Astrocyte (in vitro differentiated cells and primary cell): ENCODE measurements around the gene EPS8. TPM values are rescaled to one million over a fixed set of nuclear protein-coding genes. Genes with fewer than 3 reads are reported as not detected.

Source experiments
- DNase-seq: peaks from one replicate; pipeline ENCODE4 v3.0.0-alpha.2; 2010; ENCODE audit warnings: low read depth
- FAIRE-seq: peaks from 2 replicates; lab custom pipeline; 2011; peaks lifted over from hg19 to GRCh38; lab: Jason Lieb, UNC
- H2AFZ ChIP-seq: 2 replicates; pipeline ENCODE4 v1.6.0; 2012; ENCODE audit warnings: low read depth, low read length, inconsistent platforms
- H3K27ac ChIP-seq: 2 replicates; pipeline ENCODE4 v1.5.1; 2011; ENCODE audit warnings: low read depth, low read length, inconsistent platforms
- H3K27me3 ChIP-seq: 2 replicates; pipeline ENCODE4 v1.6.0; 2011; ENCODE audit warnings: low read length, inconsistent platforms; ENCODE audit not compliant: insufficient read depth
- H3K36me3 ChIP-seq: 2 replicates; pipeline ENCODE4 v1.5.1; 2011; ENCODE audit warnings: low read length, inconsistent platforms; ENCODE audit not compliant: insufficient read depth
- H3K4me1 ChIP-seq: 2 replicates; pipeline ENCODE4 v1.5.1; 2011; ENCODE audit warnings: low read length, inconsistent platforms; ENCODE audit not compliant: insufficient read depth
- H3K4me2 ChIP-seq: 2 replicates; pipeline ENCODE4 v1.6.0; 2012; ENCODE audit warnings: low read length, inconsistent platforms
- H3K4me3 ChIP-seq: 2 replicates; pipeline ENCODE4 v1.5.1; 2011; ENCODE audit warnings: low read depth, mild to moderate bottlenecking, low read length, inconsistent platforms; ENCODE audit not compliant: insufficient read depth
- H3K79me2 ChIP-seq: 2 replicates; pipeline ENCODE4 v1.6.0; 2012; ENCODE audit warnings: mild to moderate bottlenecking, low read length, inconsistent platforms; ENCODE audit not compliant: insufficient read depth
- H3K9ac ChIP-seq: 2 replicates; pipeline ENCODE4 v1.6.0; 2012; ENCODE audit warnings: mild to moderate bottlenecking, low read length, inconsistent platforms
- H3K9me3 ChIP-seq: 2 replicates; pipeline ENCODE4 v1.5.1; 2012; ENCODE audit warnings: low read depth, mild to moderate bottlenecking, low read length, inconsistent platforms; ENCODE audit not compliant: insufficient read depth
- H4K20me1 ChIP-seq: 2 replicates; pipeline ENCODE4 v1.6.0; 2012; ENCODE audit warnings: low read length, inconsistent platforms; ENCODE audit not compliant: insufficient read depth
- H3K27ac Mint-ChIP-seq: one replicate; pipeline ENCODE4 v1.8.0; 2021; ENCODE audit warnings: mild to moderate bottlenecking, mixed read lengths; ENCODE audit not compliant: unreplicated experiment
- H3K27me3 Mint-ChIP-seq: one replicate; pipeline ENCODE4 v1.8.0; 2021; ENCODE audit warnings: low read depth, mixed read lengths; ENCODE audit not compliant: unreplicated experiment
- H3K36me3 Mint-ChIP-seq: one replicate; pipeline ENCODE4 v1.8.0; 2021; ENCODE audit warnings: low read depth, mixed read lengths; ENCODE audit not compliant: unreplicated experiment
- H3K4me1 Mint-ChIP-seq: one replicate; pipeline ENCODE4 v1.8.0; 2021; ENCODE audit warnings: low read depth, mixed read lengths; ENCODE audit not compliant: unreplicated experiment
- H3K4me3 Mint-ChIP-seq: one replicate; pipeline ENCODE4 v1.8.0; 2021; ENCODE audit warnings: mild to moderate bottlenecking, moderate library complexity, mixed read lengths; ENCODE audit not compliant: unreplicated experiment
- H3K9me3 Mint-ChIP-seq: one replicate; pipeline ENCODE4 v1.8.0; 2021; ENCODE audit warnings: mild to moderate bottlenecking, mixed read lengths; ENCODE audit not compliant: unreplicated experiment
- EZH2 ChIP-seq: IDR thresholded peaks from 2 replicates; pipeline ENCODE4 v1.6.1; 2012; ENCODE audit warnings: mild to moderate bottlenecking, low read length, inconsistent platforms; ENCODE audit not compliant: insufficient read depth
- total RNA-seq: library from RNA; stranded (reverse); gene quantifications from 2 replicates; pipeline ENCODE4 v1.2.1, GENCODE V29; 2021
- TF ChIP-seq, protein P1 (sequence below): IDR thresholded peaks from 2 replicates; pipeline ENCODE4 v1.5.1; 2011; ENCODE audit warnings: low read depth, mild to moderate bottlenecking, inconsistent platforms, low read length, moderate library complexity; ENCODE audit not compliant: insufficient read depth

The EPS8 gene
- total RNA-seq, 1 donor from 2014 or later = 31.8 TPM

DNA sequence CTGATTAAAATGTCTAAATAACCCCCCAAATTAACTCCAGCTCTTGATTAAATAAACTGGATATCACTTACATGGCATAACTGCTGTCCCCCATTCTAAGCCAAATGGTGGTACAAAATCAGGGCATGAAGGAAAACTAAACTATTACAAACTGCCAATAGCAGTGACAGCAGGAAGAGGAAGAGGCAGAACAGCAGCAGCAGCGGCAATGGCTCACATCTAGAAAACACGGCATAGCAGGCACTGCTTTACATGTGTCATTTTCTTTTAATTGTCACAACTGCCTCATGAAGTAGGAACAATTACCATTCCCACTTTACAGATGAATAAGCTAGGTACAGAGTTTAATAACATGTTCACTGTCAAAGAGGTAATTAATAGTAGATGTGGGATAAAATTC lies 92.0 kb downstream of the EPS8 start:
- DNase-seq (no peak), FAIRE-seq (no peak)
- Histone ChIP-seq H2AFZ (no peak overlapping the region), H3K36me3 (no peaks in the 10 kb centered on the region), H3K79me2 (peaks cover 68% of the 10 kb centered on the region), H4K20me1 (no peaks in the 10 kb centered on the region), H3K4me1 (peaks cover 43% of the 10 kb centered on the region), H3K9me3 (no peaks in the 10 kb centered on the region), H3K27ac (no peak overlapping the region), H3K4me3 (no peak overlapping the region), H3K4me2 (no peak overlapping the region), H3K9ac (no peak overlapping the region), H3K27me3 (no peaks in the 10 kb centered on the region)
- Mint-ChIP-seq H3K9me3 (no peaks in the 10 kb centered on the region), H3K27ac (no peak overlapping the region), H3K36me3 (no peaks in the 10 kb centered on the region), H3K4me1 (peaks cover 46% of the 10 kb centered on the region), H3K27me3 (no peaks in the 10 kb centered on the region), H3K4me3 (no peak overlapping the region)
- TF ChIP-seq EZH2 = no peak
- TF ChIP-seq, protein P1, sequence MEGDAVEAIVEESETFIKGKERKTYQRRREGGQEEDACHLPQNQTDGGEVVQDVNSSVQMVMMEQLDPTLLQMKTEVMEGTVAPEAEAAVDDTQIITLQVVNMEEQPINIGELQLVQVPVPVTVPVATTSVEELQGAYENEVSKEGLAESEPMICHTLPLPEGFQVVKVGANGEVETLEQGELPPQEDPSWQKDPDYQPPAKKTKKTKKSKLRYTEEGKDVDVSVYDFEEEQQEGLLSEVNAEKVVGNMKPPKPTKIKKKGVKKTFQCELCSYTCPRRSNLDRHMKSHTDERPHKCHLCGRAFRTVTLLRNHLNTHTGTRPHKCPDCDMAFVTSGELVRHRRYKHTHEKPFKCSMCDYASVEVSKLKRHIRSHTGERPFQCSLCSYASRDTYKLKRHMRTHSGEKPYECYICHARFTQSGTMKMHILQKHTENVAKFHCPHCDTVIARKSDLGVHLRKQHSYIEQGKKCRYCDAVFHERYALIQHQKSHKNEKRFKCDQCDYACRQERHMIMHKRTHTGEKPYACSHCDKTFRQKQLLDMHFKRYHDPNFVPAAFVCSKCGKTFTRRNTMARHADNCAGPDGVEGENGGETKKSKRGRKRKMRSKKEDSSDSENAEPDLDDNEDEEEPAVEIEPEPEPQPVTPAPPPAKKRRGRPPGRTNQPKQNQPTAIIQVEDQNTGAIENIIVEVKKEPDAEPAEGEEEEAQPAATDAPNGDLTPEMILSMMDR = no peak

DNA sequence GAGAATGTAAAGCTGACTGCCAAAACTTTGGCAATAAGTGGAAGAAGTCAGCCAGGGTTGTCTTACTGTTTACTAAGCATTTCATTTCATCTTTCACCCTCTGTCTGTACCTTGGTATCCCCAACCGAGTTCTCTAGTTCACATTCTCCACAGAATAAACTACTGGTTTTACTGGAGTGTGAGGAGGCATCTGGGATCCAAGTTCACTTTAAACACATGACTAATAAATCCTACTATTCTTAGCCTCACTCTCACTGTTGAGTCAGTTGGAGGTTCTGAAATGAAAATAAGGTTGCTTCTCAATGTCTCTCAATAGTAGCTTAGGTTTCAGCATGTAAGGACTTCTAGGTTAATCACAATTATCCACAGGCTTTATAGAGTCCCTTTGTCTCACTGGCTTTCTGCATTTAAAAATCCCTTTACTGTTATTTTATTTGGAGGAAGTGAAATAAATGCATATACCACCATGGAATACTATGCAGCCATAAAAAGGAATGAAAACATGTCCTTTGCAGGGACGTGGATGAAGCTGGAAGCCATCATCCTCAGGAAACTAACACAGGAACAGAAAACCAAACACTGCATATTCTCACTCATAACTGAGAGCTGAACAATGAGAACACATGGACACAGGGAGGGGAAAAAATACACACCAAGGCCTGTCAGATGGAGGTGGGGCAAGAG lies 95.8 kb downstream of the EPS8 start:
- Histone ChIP-seq H3K79me2 (peaks cover 87% of the 10 kb centered on the region), H3K27ac (peak overlapping the region; percentile 33), H4K20me1 (no peaks in the 10 kb centered on the region), H3K27me3 (no peaks in the 10 kb centered on the region), H3K4me2 (peak overlapping the region; percentile 35), H3K9ac (no peak overlapping the region), H3K4me3 (no peak overlapping the region), H2AFZ (no peak overlapping the region), H3K4me1 (peaks cover 23% of the 10 kb centered on the region), H3K36me3 (no peaks in the 10 kb centered on the region), H3K9me3 (no peaks in the 10 kb centered on the region)
- H3K4me3 Mint-ChIP-seq = no peak overlapping the region
- H3K27me3 Mint-ChIP-seq = no peaks in the 10 kb centered on the region
- H3K9me3 Mint-ChIP-seq = no peaks in the 10 kb centered on the region
- H3K36me3 Mint-ChIP-seq = peaks cover 2% of the 10 kb centered on the region
- peaks cover 29% of the 10 kb centered on the region for H3K4me1 Mint-ChIP-seq
- H3K27ac Mint-ChIP-seq = no peak overlapping the region
- peak; percentile 71 for FAIRE-seq
- TF ChIP-seq EZH2 = no peak
- TF ChIP-seq, protein P1 = no peak
- peak; percentile 32 for DNase-seq

DNA sequence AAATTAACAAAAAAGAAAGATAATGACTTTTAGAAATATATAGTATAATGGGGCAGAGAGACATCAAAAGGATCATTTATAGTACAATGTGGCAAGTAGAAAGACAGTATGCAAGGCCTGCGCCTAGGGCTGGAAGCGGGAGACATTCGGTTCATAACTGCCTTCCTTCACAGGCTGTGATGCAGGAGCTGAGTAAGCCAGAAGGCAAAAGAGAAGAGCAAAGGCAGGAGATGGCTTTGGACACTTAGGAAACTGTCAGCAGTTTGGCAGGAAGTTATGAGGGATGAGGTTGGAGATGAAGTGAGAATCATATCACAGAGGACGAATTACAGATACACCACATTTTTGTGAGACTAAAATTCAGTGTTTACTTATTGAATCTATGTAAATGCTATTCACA lies 97.8 kb downstream of the EPS8 start:
- Histone ChIP-seq H3K27me3 (no peaks in the 10 kb centered on the region), H4K20me1 (no peaks in the 10 kb centered on the region), H3K4me2 (no peak overlapping the region), H3K27ac (no peak overlapping the region), H3K79me2 (peaks cover 87% of the 10 kb centered on the region), H2AFZ (no peak overlapping the region), H3K36me3 (no peaks in the 10 kb centered on the region), H3K9me3 (no peaks in the 10 kb centered on the region), H3K4me3 (no peak overlapping the region), H3K9ac (no peak overlapping the region), H3K4me1 (peaks cover 22% of the 10 kb centered on the region)
- Mint-ChIP-seq H3K4me1 (peaks cover 27% of the 10 kb centered on the region), H3K27me3 (no peaks in the 10 kb centered on the region), H3K4me3 (no peak overlapping the region), H3K9me3 (no peaks in the 10 kb centered on the region), H3K36me3 (peaks cover 2% of the 10 kb centered on the region), H3K27ac (peak overlapping the region; percentile 22)
- FAIRE-seq (no peak), DNase-seq (no peak)
- no peak for TF ChIP-seq EZH2
- TF ChIP-seq, protein P1 = no peak
